Non-pigmented ciliary epithelial cell (primary cell): ENCODE measurements around the gene ISLR.

Source experiments
- DNase-seq: peaks from one replicate; pipeline ENCODE4 v3.0.0-alpha.2; 2010; ENCODE audit warnings: low read depth

Gene ISLR

GRCh38 chr15:74172701-74173379, 670 bp upstream of the ISLR start:
- no peak for DNase-seq

GRCh38 chr15:74174219-74174957, 878 bp downstream of the ISLR start:
- no peak for DNase-seq

GRCh38 chr15:74174958-74175253, 1.4 kb downstream of the ISLR start:
- DNase-seq, result no peak

- DNase-seq, result no peak
These were observed 2.0 kb downstream of the ISLR start for GRCh38 chr15:74175271-74176191.

- no peak for DNase-seq
These were observed 3.0 kb downstream of the ISLR start for GRCh38 chr15:74176262-74177214.

GRCh38 chr15:74178326-74179100, 5.0 kb downstream of the ISLR start:
- DNase-seq, result no peak

DNA sequence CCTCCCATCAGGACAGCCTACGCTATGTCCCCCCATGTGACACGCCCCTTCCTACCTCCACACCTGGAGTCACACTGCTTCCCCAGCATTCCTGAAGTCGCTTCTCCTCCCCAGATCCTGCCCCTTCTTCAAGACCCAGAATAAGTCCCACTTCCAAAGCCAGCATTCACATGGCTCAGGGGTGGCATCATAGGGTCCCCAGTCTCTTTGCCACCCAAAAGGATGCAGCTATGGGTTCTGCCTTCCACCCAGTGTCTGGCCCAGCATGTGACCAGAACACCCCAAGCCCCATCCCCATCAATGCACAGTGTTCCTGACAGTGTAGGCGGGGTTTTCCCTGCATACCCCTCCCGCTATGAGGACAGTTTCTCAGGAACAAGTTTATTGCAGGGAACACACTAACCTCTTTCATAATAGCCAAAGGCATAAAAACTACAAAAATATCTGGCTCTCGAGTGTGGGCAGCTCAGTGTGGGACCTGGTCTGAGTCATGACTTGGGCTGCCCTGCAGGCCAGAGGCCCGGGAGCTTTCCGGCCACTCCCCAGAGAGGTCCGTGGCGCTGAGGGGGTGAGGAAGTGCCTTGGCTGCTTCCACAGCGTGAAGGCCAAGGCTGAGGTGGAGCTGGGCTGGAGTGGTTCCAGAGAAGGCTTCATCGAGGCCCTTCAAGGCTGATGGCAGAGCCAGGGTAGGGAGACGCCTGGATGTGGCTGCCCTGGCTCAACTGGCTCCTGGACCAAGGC, 5.8 kb downstream of the ISLR start:
- DNase-seq, result peak; percentile 68

- no peak for DNase-seq
These were observed 6.7 kb downstream of the ISLR start for GRCh38 chr15:74179983-74180880.

DNA sequence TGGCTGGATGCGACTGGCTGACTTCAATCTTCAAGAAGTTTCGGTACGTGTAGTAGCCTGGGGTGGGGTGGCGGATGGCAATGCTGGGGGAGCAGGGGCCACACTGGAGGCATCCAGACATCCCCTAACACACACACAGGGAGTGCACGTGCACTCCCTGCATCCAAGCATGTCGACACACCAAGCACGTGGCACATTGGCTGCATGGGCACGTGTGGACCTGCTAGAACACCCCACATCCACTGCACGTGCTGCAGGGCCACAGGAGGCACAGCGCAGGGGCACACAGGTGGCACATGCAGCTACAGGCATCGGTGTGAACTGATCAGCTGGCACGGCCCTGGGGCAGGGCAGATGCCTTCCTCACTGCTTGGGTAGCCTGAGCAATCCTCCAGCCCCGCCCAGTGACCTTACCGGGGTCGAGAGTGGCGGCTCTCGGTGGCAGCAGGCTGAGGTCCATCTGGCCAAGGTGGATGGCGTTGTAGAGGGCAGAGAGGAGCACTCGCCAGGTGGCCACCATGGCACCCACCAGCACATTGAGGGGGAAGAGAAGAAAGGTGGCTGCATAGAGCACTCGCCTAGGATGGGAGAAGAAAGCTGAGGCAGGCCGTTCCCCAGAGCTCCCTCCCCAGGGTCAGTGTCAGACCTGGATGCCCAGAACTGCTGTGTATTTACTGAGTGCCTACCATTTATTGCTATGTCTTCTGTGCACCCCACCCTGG, 7.5 kb downstream of the ISLR start:
- DNase-seq, result no peak

GRCh38 chr15:74182131-74182530, 8.6 kb downstream of the ISLR start:
- no peak for DNase-seq

DNA sequence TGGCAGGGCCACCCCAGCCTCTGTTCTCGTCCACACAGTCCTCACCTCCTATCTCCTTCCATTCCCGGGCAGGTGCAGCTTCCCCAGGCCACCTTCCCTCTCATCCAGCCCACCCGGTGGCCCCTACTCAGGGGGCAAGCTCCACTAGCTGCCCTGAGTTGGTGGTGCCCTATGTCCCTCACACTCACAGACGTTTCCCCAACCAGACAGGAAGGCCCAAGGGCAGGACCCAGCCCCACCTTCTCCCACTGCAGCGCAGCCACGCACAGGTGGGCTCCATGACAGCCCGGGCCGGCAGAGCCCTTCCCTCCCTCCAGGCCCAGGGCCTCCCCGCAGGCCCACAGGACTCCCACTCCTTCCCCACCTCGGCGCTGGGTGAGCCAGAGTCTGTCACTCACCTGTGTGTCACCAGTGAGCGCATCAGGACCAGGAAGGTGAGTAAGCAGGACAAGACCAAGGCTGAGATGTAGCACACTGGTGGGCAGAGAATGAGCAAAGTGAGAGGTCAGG, 11.1 kb downstream of the ISLR start:
- no peak for DNase-seq

- DNase-seq, result no peak
These were observed 12.3 kb downstream of the ISLR start for GRCh38 chr15:74185710-74186348.

- DNase-seq, result no peak
These were observed 14.7 kb downstream of the ISLR start for GRCh38 chr15:74188216-74188615.

DNA sequence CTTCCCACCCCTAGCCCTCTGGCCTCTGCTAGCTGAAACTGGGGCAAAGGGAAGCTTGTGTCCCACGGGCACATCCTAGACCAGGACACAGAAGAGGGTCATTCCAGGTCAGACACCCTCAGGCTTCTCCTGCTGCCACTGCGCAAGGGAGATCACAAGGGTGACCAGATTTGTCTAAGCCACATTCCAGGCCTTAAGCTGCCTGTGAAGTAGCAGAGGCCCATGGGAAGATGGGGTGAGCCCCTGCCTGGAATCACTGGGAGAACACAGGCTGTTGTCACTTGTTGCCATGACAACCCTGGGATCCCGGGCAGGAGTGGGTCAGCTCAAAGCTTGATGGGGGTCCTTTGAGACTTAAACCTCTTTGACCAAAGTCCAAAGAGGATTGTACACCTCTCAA, 18.3 kb downstream of the ISLR start:
- no peak for DNase-seq

DNA sequence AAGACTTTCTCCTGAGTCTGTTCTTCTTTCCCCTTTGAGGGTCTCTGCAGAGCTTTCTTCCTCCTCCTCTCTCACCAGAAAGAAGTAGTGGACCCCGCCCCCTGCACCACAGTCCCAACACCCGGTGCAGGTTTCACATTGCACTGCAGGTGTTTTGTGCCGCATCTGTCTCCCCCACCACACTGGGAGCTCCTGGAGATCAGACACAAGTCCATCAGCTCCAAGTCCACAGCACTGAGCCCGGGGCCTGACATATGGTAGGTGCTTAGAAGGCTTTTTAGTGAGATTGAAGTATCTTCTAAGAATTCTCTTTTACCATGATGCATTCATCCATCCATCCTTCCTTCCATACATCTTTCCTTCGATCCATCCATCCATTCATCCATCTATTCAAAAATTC, 19.2 kb downstream of the ISLR start:
- DNase-seq, result no peak

GRCh38 chr15:74193299-74193718, 19.8 kb downstream of the ISLR start:
- peak; percentile 89 for DNase-seq

- DNase-seq, result no peak
These were observed 20.4 kb downstream of the ISLR start for GRCh38 chr15:74193905-74194304.
